NB4 (cell line): ENCODE data around the gene DBF4B.
"Not testable (repeated sequence)": the region's sequence is repeated elsewhere in the genome, so short reads cannot be mapped to it uniquely, and the experiment has no call there.

Experiments
- DNase-seq: peaks from one replicate; pipeline ENCODE4 v3.0.0; 2010; ENCODE audit warnings: low read depth
- H3K4me3 ChIP-seq: one replicate; pipeline ENCODE4 v1.5.1; 2011; ENCODE audit warnings: mild to moderate bottlenecking, low read depth, low read length, moderate library complexity
- MYC ChIP-seq: IDR thresholded peaks from 2 replicates; pipeline ENCODE4 v1.6.1; 2011; ENCODE audit warnings: low read depth, low read length
- POLR2A ChIP-seq: IDR thresholded peaks from 2 replicates; pipeline ENCODE4 v1.6.1; 2011; ENCODE audit warnings: mild to moderate bottlenecking; ENCODE audit not compliant: insufficient read length; ENCODE audit errors: extremely low read depth
- TF ChIP-seq, protein P1 (sequence below): IDR thresholded peaks from 2 replicates; pipeline ENCODE4 v1.6.1; 2011; ENCODE audit warnings: low read depth, low read length
- TF ChIP-seq, protein P2 (sequence below): IDR thresholded peaks from one replicate; pipeline ENCODE4 v1.5.1; 2012; ENCODE audit warnings: low read depth, low read length

The DBF4B gene

DNA sequence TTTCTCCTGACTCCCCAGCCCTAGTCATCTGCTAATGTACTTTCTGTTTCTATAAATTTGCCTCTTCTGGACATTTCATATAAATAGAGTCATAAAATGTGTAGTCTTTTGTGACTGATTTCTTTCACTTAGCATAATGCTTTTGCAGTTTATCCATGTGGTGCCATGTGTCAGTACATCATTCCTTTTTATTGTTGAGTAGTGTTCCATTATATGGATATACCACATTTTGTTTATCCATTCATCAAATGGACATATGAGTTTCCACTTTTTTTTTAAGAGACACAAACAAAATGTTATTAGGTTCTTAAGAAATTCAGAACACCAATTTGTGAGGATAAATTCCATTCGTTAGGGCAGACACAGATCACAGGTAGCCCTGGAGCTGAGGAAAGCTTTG is 11.0 kb downstream of the DBF4B start:
- no peak for DNase-seq
- TF ChIP-seq, protein P1, sequence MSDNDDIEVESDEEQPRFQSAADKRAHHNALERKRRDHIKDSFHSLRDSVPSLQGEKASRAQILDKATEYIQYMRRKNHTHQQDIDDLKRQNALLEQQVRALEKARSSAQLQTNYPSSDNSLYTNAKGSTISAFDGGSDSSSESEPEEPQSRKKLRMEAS = no peak
- no peak for TF ChIP-seq MYC
- TF ChIP-seq, protein P2, sequence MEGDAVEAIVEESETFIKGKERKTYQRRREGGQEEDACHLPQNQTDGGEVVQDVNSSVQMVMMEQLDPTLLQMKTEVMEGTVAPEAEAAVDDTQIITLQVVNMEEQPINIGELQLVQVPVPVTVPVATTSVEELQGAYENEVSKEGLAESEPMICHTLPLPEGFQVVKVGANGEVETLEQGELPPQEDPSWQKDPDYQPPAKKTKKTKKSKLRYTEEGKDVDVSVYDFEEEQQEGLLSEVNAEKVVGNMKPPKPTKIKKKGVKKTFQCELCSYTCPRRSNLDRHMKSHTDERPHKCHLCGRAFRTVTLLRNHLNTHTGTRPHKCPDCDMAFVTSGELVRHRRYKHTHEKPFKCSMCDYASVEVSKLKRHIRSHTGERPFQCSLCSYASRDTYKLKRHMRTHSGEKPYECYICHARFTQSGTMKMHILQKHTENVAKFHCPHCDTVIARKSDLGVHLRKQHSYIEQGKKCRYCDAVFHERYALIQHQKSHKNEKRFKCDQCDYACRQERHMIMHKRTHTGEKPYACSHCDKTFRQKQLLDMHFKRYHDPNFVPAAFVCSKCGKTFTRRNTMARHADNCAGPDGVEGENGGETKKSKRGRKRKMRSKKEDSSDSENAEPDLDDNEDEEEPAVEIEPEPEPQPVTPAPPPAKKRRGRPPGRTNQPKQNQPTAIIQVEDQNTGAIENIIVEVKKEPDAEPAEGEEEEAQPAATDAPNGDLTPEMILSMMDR = no peak
- TF ChIP-seq POLR2A = no peak
- no peak overlapping the region for H3K4me3 ChIP-seq

DNA sequence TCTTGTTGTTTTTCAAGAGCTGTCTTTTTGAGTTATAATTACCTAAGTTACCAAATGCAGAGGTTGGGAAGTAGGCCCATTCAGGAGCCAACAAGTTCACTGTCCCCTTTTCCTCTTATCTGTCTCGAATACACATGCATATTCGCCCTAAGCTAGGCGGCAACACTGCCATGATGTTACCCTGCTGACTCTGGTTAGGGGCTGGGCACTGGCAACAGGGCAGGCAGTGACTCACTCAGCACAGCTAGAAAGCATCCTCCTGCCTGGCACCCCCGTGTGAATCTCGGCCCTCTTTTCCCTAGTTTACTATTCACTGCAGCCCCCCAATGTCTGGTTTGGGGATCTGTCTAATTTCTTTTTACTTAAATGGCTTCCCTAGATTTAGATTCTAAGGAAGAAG is 13.8 kb downstream of the DBF4B start:
- TF ChIP-seq, protein P2 = no peak
- no peak overlapping the region for H3K4me3 ChIP-seq
- DNase-seq = no peak

DNA sequence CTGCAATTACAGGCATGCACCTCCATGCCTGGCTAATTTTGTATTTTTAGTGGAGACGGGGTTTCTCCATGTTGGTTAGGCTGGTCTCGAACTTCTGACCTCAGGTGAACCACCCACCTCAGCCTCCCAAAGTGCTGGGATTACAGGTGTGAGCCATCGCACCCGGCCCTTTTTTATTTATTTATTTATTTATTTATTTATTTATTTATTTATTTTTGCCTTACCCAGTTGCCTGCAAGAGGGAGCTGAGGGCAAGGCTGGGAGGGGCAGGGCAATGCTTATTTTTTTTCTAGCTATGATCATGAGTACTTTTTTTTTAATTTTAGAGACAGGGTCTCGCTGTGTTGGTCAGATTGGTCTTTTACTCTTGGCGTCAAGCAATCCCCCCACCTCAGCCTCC is 17.7 kb downstream of the DBF4B start:
- H3K4me3 ChIP-seq = not testable (repeated sequence)

DNA sequence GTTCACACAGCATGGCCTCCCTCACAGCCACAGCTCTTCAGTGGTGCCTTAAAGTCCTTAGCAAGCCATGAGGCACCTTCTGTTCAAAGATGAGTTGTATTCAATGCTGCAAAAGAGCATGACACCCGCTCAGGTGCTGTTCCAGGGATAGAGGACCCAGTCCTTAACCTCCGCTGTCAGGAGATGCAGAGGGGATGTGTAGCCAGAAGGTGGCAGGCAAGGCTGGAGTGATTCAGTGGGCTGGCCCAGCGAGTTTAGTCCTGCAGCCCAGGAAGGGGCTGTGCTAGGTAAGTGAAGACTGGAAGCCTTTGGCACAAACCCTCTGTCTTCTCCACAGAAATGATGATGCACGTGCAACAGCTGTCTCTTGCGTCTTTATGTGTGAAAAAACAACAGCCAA is 25.3 kb downstream of the DBF4B start:
- peak; percentile 32 for DNase-seq
- TF ChIP-seq MYC = no peak
- TF ChIP-seq, protein P2 = peak; percentile 31
- no peak for TF ChIP-seq POLR2A
- H3K4me3 ChIP-seq = no peak overlapping the region

More for the DNA sequence above, 17.7 kb downstream of the DBF4B start:
- not testable (repeated sequence) for DNase-seq

DNA sequence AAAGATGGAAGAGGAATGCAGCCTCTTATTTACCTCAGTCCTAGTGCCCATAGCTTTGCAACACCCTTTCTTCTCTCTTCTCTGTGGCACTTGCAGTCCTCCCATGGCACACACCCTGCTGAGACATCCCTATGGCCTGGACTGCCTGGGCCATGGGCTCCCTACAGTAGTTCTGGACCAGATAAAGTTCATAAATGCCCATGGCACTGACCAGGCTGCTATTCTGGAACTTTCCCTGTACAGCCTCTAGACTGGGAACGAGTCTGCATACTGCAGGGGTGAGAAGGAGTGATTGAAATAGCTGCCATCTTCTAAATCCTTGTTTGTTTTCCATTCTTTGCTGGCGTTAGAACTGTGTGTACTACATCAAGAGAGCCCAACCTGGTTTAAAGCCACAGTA is 25.8 kb downstream of the DBF4B start:
- H3K4me3 ChIP-seq = no peak overlapping the region
- no peak for DNase-seq
- TF ChIP-seq POLR2A (no peak), MYC (no peak)
- TF ChIP-seq, protein P2 = no peak
- TF ChIP-seq, protein P1 = no peak

DNA sequence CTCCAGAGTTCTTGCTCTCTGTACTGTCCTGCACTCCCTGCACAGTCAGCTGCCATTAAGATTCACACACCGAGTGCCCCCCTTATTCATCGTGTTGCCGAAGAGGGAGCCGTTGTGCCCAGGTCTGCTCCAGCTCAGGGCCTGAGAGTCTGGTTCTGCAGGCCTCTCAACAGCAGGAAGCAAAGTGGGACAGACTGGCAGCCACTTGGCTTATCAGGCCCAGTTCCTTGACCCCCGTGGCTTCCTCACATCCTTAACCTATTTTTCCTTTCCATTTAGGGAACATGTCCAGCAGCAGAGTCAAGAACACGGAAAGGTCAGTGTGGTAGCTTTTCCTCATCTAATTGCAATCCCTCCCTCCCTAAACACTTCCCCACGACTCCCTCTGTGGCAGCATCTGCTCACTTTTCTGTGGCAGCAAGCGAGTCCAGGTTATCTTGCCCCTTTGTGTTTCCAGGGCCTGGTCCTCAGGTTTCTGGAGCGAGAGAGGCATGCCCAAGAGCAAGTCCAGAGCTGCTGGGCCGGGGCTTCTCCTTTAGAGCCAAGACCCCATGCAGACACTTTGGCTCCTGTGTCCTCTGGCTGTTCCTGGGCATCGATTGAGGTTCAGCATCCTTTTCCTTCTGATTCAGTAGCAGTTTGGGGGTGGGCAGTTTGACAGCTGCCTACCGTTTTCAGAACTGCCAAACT is 28.2 kb downstream of the DBF4B start:
- no peak for DNase-seq
- H3K4me3 ChIP-seq = no peak overlapping the region
- TF ChIP-seq MYC (no peak), POLR2A (no peak)
- TF ChIP-seq, protein P1 = no peak
- TF ChIP-seq, protein P2 = no peak
